ENCODE results near the gene GAB1. TPM values are rescaled to one million over a fixed set of nuclear protein-coding genes. Genes with fewer than 3 reads are reported as not detected.

Gene GAB1
- total and polyA plus RNA-seq, 2 of the 8 experiments (the other 6 are each of a cell fraction or from before 2014, with no cell fraction given), result 6.8 to 21.3 TPM

DNA sequence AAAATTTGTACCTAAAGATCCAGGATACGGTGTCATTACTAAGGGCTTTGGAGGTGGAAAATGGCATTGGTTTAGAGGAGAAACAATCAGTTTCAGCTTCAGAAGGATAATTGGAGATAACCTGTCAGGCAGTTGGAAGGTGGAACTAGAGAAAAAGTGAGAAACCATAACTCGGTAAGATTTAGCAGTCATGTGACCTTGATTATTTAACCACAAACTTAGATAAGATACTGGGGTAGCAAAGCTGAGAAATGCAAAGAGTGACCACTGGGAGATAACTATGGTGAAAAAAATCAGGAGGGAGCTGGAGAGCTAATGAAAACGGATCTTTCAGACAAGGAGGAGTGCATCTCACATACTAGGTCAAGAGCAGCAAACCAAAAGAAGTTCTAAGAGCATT lies 118.5 kb downstream of the GAB1 start:
- Histone ChIP-seq H3K14ac (ENCODE audit: insufficient read length) (no peak overlapping the region), H4K5ac (ENCODE audit: insufficient read length, low read depth, low read length) (no peak overlapping the region), H3K23me2 (ENCODE audit: low read depth, low read length) (no peaks in the 10 kb centered on the region), H3K18ac (ENCODE audit: extremely low read depth, low read length) (no peak overlapping the region), H3K4me1 (replicated peaks in 1 of 4; ENCODE audit: control insufficient read depth in 3 of 4, insufficient read depth in 4 of 4, low read length in 3 of 4) (peaks cover 2 to 6% (median 4%) of the 10 kb centered on the region in 4 experiments; a peak in 3 of 7 replicates), H2BK5ac (ENCODE audit: low read depth, low read length) (no peak overlapping the region), H4K8ac (ENCODE audit: extremely low read depth, insufficient read depth, low read length) (no peak overlapping the region), H2AK5ac (ENCODE audit: low read depth, low read length) (no peak overlapping the region), H3K4ac (replicated peaks; ENCODE audit: insufficient read length, low read depth, low read length) (no peak overlapping the region), H3K9me3 (ENCODE audit: insufficient read depth in 2 of 2, low read depth in 1 of 2, low read length in 1 of 2) (no peaks in the 10 kb centered on the region), H3K56ac (replicated peaks; ENCODE audit: insufficient read length, low read depth, low read length) (no peak overlapping the region), H2BK20ac (ENCODE audit: low read length) (no peak overlapping the region), H3K4me3 (ENCODE audit: extremely low read depth in 1 of 4, insufficient read depth in 2 of 4, low read depth in 3 of 4, low read length in 4 of 4) (no peak overlapping the region), H2BK120ac (replicated peaks; ENCODE audit: low read depth, low read length) (no peak overlapping the region), H3K4me2 (ENCODE audit: insufficient read depth in 1 of 2, low read depth in 2 of 2, low read length in 2 of 2) (no peak overlapping the region), H2BK12ac (ENCODE audit: low read depth, low read length) (no peak overlapping the region), H3K79me1 (ENCODE audit: low read depth, low read length) (no peaks in the 10 kb centered on the region), H2BK15ac (ENCODE audit: low read length) (no peak overlapping the region), H3K23ac (ENCODE audit: insufficient read length) (no peak overlapping the region), H3K27ac (ENCODE audit: low read depth, low read length) (no peak overlapping the region), H3K79me2 (ENCODE audit: control insufficient read depth in 1 of 2, insufficient read depth in 2 of 2, low read length in 2 of 2) (no peaks in the 10 kb centered on the region), H3K36me3 (ENCODE audit: control insufficient read depth in 2 of 4, insufficient read depth in 4 of 4, low read length in 3 of 4) (no peaks in the 10 kb centered on the region), H4K20me1 (replicated peaks in 1 of 2; ENCODE audit: control insufficient read depth in 1 of 2, insufficient read depth in 2 of 2, low read length in 2 of 2) (no peaks in the 10 kb centered on the region), H4K91ac (replicated peaks; ENCODE audit: insufficient read length, low read length) (no peak overlapping the region), H3K27me3 (replicated peaks in 1 of 4; ENCODE audit: control insufficient read depth in 3 of 4, extremely low read depth in 1 of 4, insufficient read depth in 3 of 4, low read length in 3 of 4) (no peaks in the 10 kb centered on the region), H2AFZ (ENCODE audit: low read length) (no peak overlapping the region), H3K9ac (replicated peaks in 1 of 4; ENCODE audit: extremely low read depth in 1 of 4, low read depth in 3 of 4, low read length in 3 of 4) (no peak overlapping the region)
- FAIRE-seq, result no peak
- CTCF ChIA-PET (ENCODE audit: partially characterized antibody), result interaction anchor here (0.8 to 1.7 kb wide), 2 partner anchors 14 to 57 kb away, joined by 4 to 7 read pairs; no protein-coding TSS in a partner anchor
- no peak for DNase-seq (ENCODE audit: low read depth in 1 of 2, low spot score in 2 of 2)
- POLR2A ChIA-PET (ENCODE audit: partially characterized antibody), result interaction anchor here (1.1 kb wide), 1 partner anchor 16 kb away, joined by 3 read pairs; no protein-coding TSS in a partner anchor
- WGBS, 2 experiments (ENCODE audit: extremely low coverage in 1 of 2, insufficient coverage in 1 of 2, insufficient read length in 1 of 2, insufficient replicate concordance in 2 of 2, low coverage in 1 of 2, low lambda C conversion rate in 2 of 2, missing lambda C conversion rate in 1 of 2), result 80% methylated on average over 3 of the region's 3 CpGs; no CpG with 5 or more reads in 1 of the 2 experiments
- no peak for TF ChIP-seq CBX8 (IDR thresholded peaks at IDR 0.05; ENCODE audit: borderline replicate concordance, low read depth, low read length)
